ENCODE measurements around the gene SYCN. TPM values are rescaled to one million over a fixed set of nuclear protein-coding genes. Genes with fewer than 3 reads are reported as not detected.

Gene SYCN
- polyA plus RNA-seq, 3 donors = not detected

DNA sequence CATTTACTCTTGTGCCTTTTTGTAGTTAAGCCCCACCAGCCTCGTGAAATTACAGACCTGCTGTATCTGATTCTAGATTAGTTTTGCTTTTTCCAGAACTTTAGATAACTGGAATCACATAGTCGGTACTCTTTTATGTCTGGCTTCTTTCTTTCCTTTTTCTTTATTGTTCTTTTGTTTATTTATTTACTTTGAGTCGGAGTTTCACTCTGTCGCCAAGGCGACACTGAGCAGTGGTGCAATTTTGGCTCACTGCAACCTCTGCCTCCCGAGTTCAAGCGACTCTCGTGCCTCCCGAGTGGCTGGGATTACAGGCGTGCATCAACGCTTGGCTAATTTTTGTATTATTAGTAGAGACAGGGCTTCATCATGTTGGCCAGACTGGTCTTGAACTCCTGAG, 13.3 kb downstream of the SYCN start:
- no peak overlapping the region for H3K4me3 Mint-ChIP-seq
- H3K36me3 ChIP-seq (replicated peaks in 1 of 2; ENCODE audit: control insufficient read depth in 1 of 2, insufficient read depth in 2 of 2, low read length in 2 of 2) = no peaks in the 10 kb centered on the region
- no peaks in the 10 kb centered on the region for H3K4me1 ChIP-seq (ENCODE audit: control insufficient read depth in 1 of 2, insufficient read depth in 2 of 2, low read length in 2 of 2)
- H3K4me1 Mint-ChIP-seq = no peaks in the 10 kb centered on the region
- H3K9ac ChIP-seq (ENCODE audit: insufficient read depth, low read length, poor library complexity, severe bottlenecking) = no peak overlapping the region
- no peak for DNase-seq
- WGBS (ENCODE audit: insufficient coverage) = 100% methylated on average over 4 of the region's 11 CpGs
- no peak overlapping the region for H3K27ac Mint-ChIP-seq
- H3K9me3 ChIP-seq (replicated peaks in 1 of 2; ENCODE audit: control insufficient read depth in 1 of 2, insufficient read depth in 1 of 2, low read length in 2 of 2) = no peaks in the 10 kb centered on the region
- no peak overlapping the region for H3K4me2 ChIP-seq (replicated peaks; ENCODE audit: extremely low read depth, low read length, poor library complexity, severe bottlenecking)
- no peaks in the 10 kb centered on the region for H3K36me3 Mint-ChIP-seq
- H2AFZ ChIP-seq (ENCODE audit: insufficient read depth, low read depth, low read length, poor library complexity, severe bottlenecking) = no peak overlapping the region
- peaks cover 0 to 10% of the 10 kb centered on the region in 2 donors for H3K27me3 ChIP-seq (ENCODE audit: control insufficient read depth in 2 of 2, insufficient read depth in 2 of 2, low read length in 2 of 2)
- TF ChIP-seq, protein P1, sequence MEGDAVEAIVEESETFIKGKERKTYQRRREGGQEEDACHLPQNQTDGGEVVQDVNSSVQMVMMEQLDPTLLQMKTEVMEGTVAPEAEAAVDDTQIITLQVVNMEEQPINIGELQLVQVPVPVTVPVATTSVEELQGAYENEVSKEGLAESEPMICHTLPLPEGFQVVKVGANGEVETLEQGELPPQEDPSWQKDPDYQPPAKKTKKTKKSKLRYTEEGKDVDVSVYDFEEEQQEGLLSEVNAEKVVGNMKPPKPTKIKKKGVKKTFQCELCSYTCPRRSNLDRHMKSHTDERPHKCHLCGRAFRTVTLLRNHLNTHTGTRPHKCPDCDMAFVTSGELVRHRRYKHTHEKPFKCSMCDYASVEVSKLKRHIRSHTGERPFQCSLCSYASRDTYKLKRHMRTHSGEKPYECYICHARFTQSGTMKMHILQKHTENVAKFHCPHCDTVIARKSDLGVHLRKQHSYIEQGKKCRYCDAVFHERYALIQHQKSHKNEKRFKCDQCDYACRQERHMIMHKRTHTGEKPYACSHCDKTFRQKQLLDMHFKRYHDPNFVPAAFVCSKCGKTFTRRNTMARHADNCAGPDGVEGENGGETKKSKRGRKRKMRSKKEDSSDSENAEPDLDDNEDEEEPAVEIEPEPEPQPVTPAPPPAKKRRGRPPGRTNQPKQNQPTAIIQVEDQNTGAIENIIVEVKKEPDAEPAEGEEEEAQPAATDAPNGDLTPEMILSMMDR (IDR thresholded peaks at IDR 0.05) = no peak
- intact Hi-C loops (cut with micrococcal nuclease) = no loop called here
- no peaks in the 10 kb centered on the region for H3K79me2 ChIP-seq (ENCODE audit: insufficient read depth, low read length)
- no peaks in the 10 kb centered on the region for H4K20me1 ChIP-seq (ENCODE audit: insufficient read depth, low read length)
- no peak overlapping the region for H3K4me3 ChIP-seq (replicated peaks in 1 of 3; ENCODE audit: low read depth in 2 of 3, low read length in 3 of 3)
- peaks cover 9 to 32% (median 16%) of the 10 kb centered on the region in 3 donors for H3K27me3 Mint-ChIP-seq (ENCODE audit: low read depth in 3 of 3)
- H3K9me3 Mint-ChIP-seq = peaks cover 0 to 2% (median 0%) of the 10 kb centered on the region in 7 donors
- H3K27ac ChIP-seq (ENCODE audit: low read depth in 1 of 2, low read length in 2 of 2) = no peak overlapping the region

DNA sequence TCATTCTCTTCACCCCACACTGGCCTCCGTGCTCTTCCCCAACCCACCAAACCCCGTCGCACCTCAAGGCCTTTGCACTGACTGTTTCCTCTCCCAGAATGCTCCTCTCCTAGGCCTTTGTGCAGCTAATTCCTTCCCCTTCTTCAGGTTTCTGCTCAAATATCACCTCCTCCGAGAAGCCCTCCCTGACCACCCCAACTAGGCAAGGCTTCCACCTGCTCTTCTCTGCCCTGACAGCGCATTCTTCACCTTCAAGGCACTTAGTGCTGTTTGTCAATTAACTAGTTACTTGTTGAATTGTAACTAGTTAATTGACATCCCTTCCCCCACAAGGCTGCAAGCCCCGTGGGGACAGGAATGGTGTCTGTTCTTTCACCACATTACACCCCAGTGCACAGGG, 15.1 kb downstream of the SYCN start:
- WGBS (ENCODE audit: insufficient coverage) = 75% methylated on average over 2 of the region's 6 CpGs
- Histone ChIP-seq H3K27ac (ENCODE audit: low read depth in 1 of 2, low read length in 2 of 2) (no peak overlapping the region), H2AFZ (ENCODE audit: insufficient read depth, low read depth, low read length, poor library complexity, severe bottlenecking) (no peak overlapping the region), H3K9ac (ENCODE audit: insufficient read depth, low read length, poor library complexity, severe bottlenecking) (no peak overlapping the region), H3K27me3 (ENCODE audit: control insufficient read depth in 2 of 2, insufficient read depth in 2 of 2, low read length in 2 of 2) (no peaks in the 10 kb centered on the region), H3K79me2 (ENCODE audit: insufficient read depth, low read length) (no peaks in the 10 kb centered on the region), H3K4me2 (replicated peaks; ENCODE audit: extremely low read depth, low read length, poor library complexity, severe bottlenecking) (no peak overlapping the region), H4K20me1 (ENCODE audit: insufficient read depth, low read length) (no peaks in the 10 kb centered on the region), H3K4me1 (ENCODE audit: control insufficient read depth in 1 of 2, insufficient read depth in 2 of 2, low read length in 2 of 2) (no peaks in the 10 kb centered on the region), H3K4me3 (replicated peaks in 1 of 3; ENCODE audit: low read depth in 2 of 3, low read length in 3 of 3) (no peak overlapping the region), H3K36me3 (replicated peaks in 1 of 2; ENCODE audit: control insufficient read depth in 1 of 2, insufficient read depth in 2 of 2, low read length in 2 of 2) (no peaks in the 10 kb centered on the region), H3K9me3 (replicated peaks in 1 of 2; ENCODE audit: control insufficient read depth in 1 of 2, insufficient read depth in 1 of 2, low read length in 2 of 2) (no peaks in the 10 kb centered on the region)
- intact Hi-C loops (cut with micrococcal nuclease) = loop anchor here in 1 of 2 donors (5.0 kb wide), 1 partner anchor 67 kb away; no protein-coding TSS in a partner anchor
- no peak for DNase-seq
- H3K9me3 Mint-ChIP-seq = no peaks in the 10 kb centered on the region
- H3K27me3 Mint-ChIP-seq (ENCODE audit: low read depth in 3 of 3) = peaks cover 2 to 16% (median 10%) of the 10 kb centered on the region in 3 donors
- no peak overlapping the region for H3K27ac Mint-ChIP-seq
- no peaks in the 10 kb centered on the region for H3K36me3 Mint-ChIP-seq
- TF ChIP-seq, protein P1 (IDR thresholded peaks at IDR 0.05) = no peak
- H3K4me3 Mint-ChIP-seq = no peak overlapping the region
- no peaks in the 10 kb centered on the region for H3K4me1 Mint-ChIP-seq
